Measurements from ENCODE around the gene HSPB7. TPM values are rescaled to one million over a fixed set of nuclear protein-coding genes. Genes with fewer than 3 reads are reported as not detected.
"Not testable (repeated sequence)": the region's sequence is repeated elsewhere in the genome, so short reads cannot be mapped to it uniquely, and the experiment has no call there.

Gene HSPB7
- total RNA-seq, 1 experiment from 2014 or later = not detected

DNA sequence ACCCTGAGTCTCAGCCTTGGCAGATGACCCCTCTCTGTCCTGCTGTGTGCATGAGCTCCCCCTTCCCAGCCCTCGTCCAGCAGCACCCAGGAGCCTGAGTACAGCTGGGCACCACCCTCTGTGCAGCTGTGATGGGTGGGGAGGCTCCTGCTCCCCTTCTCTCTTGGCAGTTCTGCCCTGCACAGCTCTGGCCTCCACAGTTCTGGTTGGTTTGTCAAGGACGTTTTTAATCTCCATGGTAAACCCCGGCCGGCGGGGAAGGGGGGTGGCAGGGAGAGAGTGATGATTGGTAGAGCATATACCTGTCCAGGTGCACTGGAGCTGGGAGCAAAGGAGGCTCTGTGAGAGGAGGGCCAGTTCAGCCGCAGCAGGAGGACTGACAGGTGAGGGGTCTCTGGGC, 3.8 kb upstream of the HSPB7 start, which contains the start of gene CLCNKA:
CLCNKA (plus strand) TSS at position 356 of the 400 bp plus-strand sequence. CDS start 584 bp downstream, outside the sequence.
- Histone ChIP-seq H3K4ac (ENCODE audit: low read depth, low read length) (no peak within 1 kb of the TSS), H3K23me2 (ENCODE audit: insufficient read length, low read depth, low read length, poor library complexity, severe bottlenecking) (no peaks in the 10 kb centered on the region), H2BK20ac (ENCODE audit: low read depth, low read length, poor library complexity, severe bottlenecking) (no peak within 1 kb of the TSS), H4K8ac (replicated peaks; ENCODE audit: insufficient read length, low read depth, low read length) (no peak within 1 kb of the TSS), H3K23ac (ENCODE audit: insufficient read length, low read depth, low read length) (no peak within 1 kb of the TSS), H2BK120ac (ENCODE audit: low read depth, low read length, poor library complexity, severe bottlenecking) (no peak within 1 kb of the TSS), H3K4me2 (ENCODE audit: insufficient read depth, insufficient read length, low read length) (no peak within 1 kb of the TSS), H3K18ac (ENCODE audit: insufficient read length, low read depth, low read length) (no peak within 1 kb of the TSS), H3K14ac (ENCODE audit: insufficient read depth, low read length) (peak within 1 kb of the TSS; percentile 26; the same call in 1 of the 2 replicates), H3K27ac (ENCODE audit: insufficient read length, low read depth, low read length) (no peak within 1 kb of the TSS), H2AFZ (ENCODE audit: low read length) (no peak within 1 kb of the TSS), H2BK12ac (ENCODE audit: insufficient read length, low read depth, low read length) (no peak within 1 kb of the TSS), H3K56ac (ENCODE audit: insufficient read length, low read depth, low read length) (no peak within 1 kb of the TSS), H3K79me1 (ENCODE audit: insufficient read depth, low read depth, low read length, poor library complexity, severe bottlenecking) (no peaks in the 10 kb centered on the region), H4K91ac (ENCODE audit: insufficient read length, low read depth, low read length) (no peak within 1 kb of the TSS), H2BK5ac (ENCODE audit: insufficient read length, low read length) (no peak within 1 kb of the TSS), H2BK15ac (ENCODE audit: low read depth, low read length) (no peak within 1 kb of the TSS), H3K9ac (ENCODE audit: extremely low read depth, insufficient read length, low read length) (no peak within 1 kb of the TSS), H3T11ph (ENCODE audit: low read length) (no peak within 1 kb of the TSS), H2AK5ac (ENCODE audit: insufficient read length, low read length) (no peak within 1 kb of the TSS), H4K20me1 (ENCODE audit: control insufficient read depth, insufficient read depth, insufficient read length) (no peaks in the 10 kb centered on the region), H3K4me1 (ENCODE audit: insufficient read depth, low read length) (no peaks in the 10 kb centered on the region), H3K9me3 (ENCODE audit: control insufficient read depth, low read depth, low read length) (no peaks in the 10 kb centered on the region), H3K27me3 (ENCODE audit: insufficient read depth, low read length) (no peaks in the 10 kb centered on the region), H3K79me2 (ENCODE audit: insufficient read depth, low read length) (no peaks in the 10 kb centered on the region), H4K5ac (ENCODE audit: insufficient read length, low read depth, low read length) (no peak within 1 kb of the TSS)
- Mint-ChIP-seq H3K4me3 (no peak within 1 kb of the TSS), H3K27me3 (ENCODE audit: low read depth) (peaks cover 60% of the 10 kb centered on the region), H3K27ac (peak within 1 kb of the TSS in 1 of 3 experiments; percentile 83; a peak in 1 of 7 replicates), H3K9me3 (peaks cover 0 to 2% of the 10 kb centered on the region in 2 experiments; a peak in 1 of 5 replicates), H3K4me1 (peaks cover 10 to 28% of the 10 kb centered on the region in 2 experiments), H3K36me3 (ENCODE audit: insufficient read depth in 1 of 3, low read depth in 3 of 3) (no peaks in the 10 kb centered on the region)
- WGBS (ENCODE audit: extremely low coverage, insufficient read length, low lambda C conversion rate) = no CpG with 5 or more reads among the region's 6 CpGs
- no peak for DNase-seq
- TF ChIP-seq, protein P1, sequence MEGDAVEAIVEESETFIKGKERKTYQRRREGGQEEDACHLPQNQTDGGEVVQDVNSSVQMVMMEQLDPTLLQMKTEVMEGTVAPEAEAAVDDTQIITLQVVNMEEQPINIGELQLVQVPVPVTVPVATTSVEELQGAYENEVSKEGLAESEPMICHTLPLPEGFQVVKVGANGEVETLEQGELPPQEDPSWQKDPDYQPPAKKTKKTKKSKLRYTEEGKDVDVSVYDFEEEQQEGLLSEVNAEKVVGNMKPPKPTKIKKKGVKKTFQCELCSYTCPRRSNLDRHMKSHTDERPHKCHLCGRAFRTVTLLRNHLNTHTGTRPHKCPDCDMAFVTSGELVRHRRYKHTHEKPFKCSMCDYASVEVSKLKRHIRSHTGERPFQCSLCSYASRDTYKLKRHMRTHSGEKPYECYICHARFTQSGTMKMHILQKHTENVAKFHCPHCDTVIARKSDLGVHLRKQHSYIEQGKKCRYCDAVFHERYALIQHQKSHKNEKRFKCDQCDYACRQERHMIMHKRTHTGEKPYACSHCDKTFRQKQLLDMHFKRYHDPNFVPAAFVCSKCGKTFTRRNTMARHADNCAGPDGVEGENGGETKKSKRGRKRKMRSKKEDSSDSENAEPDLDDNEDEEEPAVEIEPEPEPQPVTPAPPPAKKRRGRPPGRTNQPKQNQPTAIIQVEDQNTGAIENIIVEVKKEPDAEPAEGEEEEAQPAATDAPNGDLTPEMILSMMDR (conservative IDR thresholded peaks at IDR 0.05) = no peak

DNA sequence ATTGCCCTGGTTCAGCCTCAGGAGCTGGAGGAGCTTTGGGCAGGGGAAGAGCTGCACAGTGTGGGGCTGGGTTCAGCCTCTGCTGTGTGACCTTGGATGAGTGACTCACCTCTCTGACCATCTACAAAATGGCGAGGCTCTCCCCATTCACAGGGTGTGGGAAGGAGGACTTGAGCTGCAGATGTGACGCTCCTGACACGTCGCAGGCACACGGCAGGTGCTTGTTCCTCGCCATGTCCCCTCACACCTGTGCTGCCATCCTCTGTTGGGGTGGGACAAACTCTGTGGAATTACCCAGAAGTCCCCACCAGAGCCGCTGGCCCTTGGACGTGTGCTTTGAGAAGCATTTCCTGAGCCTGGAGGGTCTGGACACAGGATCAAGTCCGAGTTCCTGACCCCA, 3.0 kb upstream of the HSPB7 start:
- H3K23me2 ChIP-seq (ENCODE audit: insufficient read length, low read depth, low read length, poor library complexity, severe bottlenecking); H2BK15ac ChIP-seq (ENCODE audit: low read depth, low read length); H3K36me3 Mint-ChIP-seq (ENCODE audit: insufficient read depth in 1 of 3, low read depth in 3 of 3); H3K27ac ChIP-seq (ENCODE audit: insufficient read length, low read depth, low read length); H2AK5ac ChIP-seq (ENCODE audit: insufficient read length, low read length); H3K27me3 ChIP-seq (ENCODE audit: insufficient read depth, low read length); H3K4me2 ChIP-seq (ENCODE audit: insufficient read depth, insufficient read length, low read length); H4K8ac ChIP-seq (replicated peaks; ENCODE audit: insufficient read length, low read depth, low read length); H3K14ac ChIP-seq (ENCODE audit: insufficient read depth, low read length); H3K56ac ChIP-seq (ENCODE audit: insufficient read length, low read depth, low read length); H2AFZ ChIP-seq (ENCODE audit: low read length); H3T11ph ChIP-seq (ENCODE audit: low read length); H3K4me3 Mint-ChIP-seq; H3K18ac ChIP-seq (ENCODE audit: insufficient read length, low read depth, low read length); H3K9me3 ChIP-seq (ENCODE audit: control insufficient read depth, low read depth, low read length); H2BK12ac ChIP-seq (ENCODE audit: insufficient read length, low read depth, low read length); H2BK120ac ChIP-seq (ENCODE audit: low read depth, low read length, poor library complexity, severe bottlenecking); H2BK5ac ChIP-seq (ENCODE audit: insufficient read length, low read length); H4K91ac ChIP-seq (ENCODE audit: insufficient read length, low read depth, low read length); H3K9me3 Mint-ChIP-seq; H3K23ac ChIP-seq (ENCODE audit: insufficient read length, low read depth, low read length); H3K4me1 ChIP-seq (ENCODE audit: insufficient read depth, low read length); H3K9ac ChIP-seq (ENCODE audit: extremely low read depth, insufficient read length, low read length); H4K5ac ChIP-seq (ENCODE audit: insufficient read length, low read depth, low read length); H3K79me2 ChIP-seq (ENCODE audit: insufficient read depth, low read length); H3K4ac ChIP-seq (ENCODE audit: low read depth, low read length); H4K20me1 ChIP-seq (ENCODE audit: control insufficient read depth, insufficient read depth, insufficient read length); H3K79me1 ChIP-seq (ENCODE audit: insufficient read depth, low read depth, low read length, poor library complexity, severe bottlenecking); H3K27ac Mint-ChIP-seq; DNase-seq; H2BK20ac ChIP-seq (ENCODE audit: low read depth, low read length, poor library complexity, severe bottlenecking): not testable (repeated sequence)
- no CpG with 5 or more reads among the region's 9 CpGs for WGBS (ENCODE audit: extremely low coverage, insufficient read length, low lambda C conversion rate)
- peaks cover 11 to 31% of the 10 kb centered on the region in 2 experiments for H3K4me1 Mint-ChIP-seq
- H3K27me3 Mint-ChIP-seq (ENCODE audit: low read depth) = peaks cover 58% of the 10 kb centered on the region
